Muscle layer of colon (tissue), 2 donors: ENCODE data around the gene KLHDC4.
A peak's percentile ranks its signal among the peaks of the same experiment; 100 is the strongest.
"Not testable (repeated sequence)": the region's sequence is repeated elsewhere in the genome, so short reads cannot be mapped to it uniquely, and the experiment has no call there.

Source experiments
- H3K27ac ChIP-seq: one replicate; pipeline ENCODE4 v1.7.0; 2013; ENCODE audit warnings: low read depth, mild to moderate bottlenecking, low read length, moderate library complexity
- H3K27me3 ChIP-seq, 2 donors: one replicate each; pipeline ENCODE4 v1.7.0; 2013; ENCODE audit warnings: low read length in 2 of 2, mild to moderate bottlenecking in 2 of 2; ENCODE audit not compliant: insufficient read depth in 2 of 2, control insufficient read depth in 1 of 2
- H3K36me3 ChIP-seq: one replicate; pipeline ENCODE4 v1.7.0; 2013; ENCODE audit warnings: mild to moderate bottlenecking, low read length; ENCODE audit not compliant: insufficient read depth
- H3K4me1 ChIP-seq: one replicate; pipeline ENCODE4 v1.7.0; 2013; ENCODE audit warnings: mild to moderate bottlenecking, low read length; ENCODE audit not compliant: insufficient read depth
- H3K4me3 ChIP-seq, 2 donors: one replicate each; pipeline ENCODE4 v1.7.0; 2013; ENCODE audit warnings: low read length in 2 of 2, low read depth in 1 of 2, mild to moderate bottlenecking in 1 of 2, moderate library complexity in 1 of 2
- H3K9ac ChIP-seq: one replicate; pipeline ENCODE4 v1.7.0; 2013; ENCODE audit warnings: low read length
- H3K9me3 ChIP-seq: one replicate; pipeline ENCODE4 v1.7.0; 2013; ENCODE audit warnings: mild to moderate bottlenecking, low read length
- donor health status: abdominal sarcoma.
- donor health status: Adenocarcinoma of cecum.

KLHDC4 gene

DNA sequence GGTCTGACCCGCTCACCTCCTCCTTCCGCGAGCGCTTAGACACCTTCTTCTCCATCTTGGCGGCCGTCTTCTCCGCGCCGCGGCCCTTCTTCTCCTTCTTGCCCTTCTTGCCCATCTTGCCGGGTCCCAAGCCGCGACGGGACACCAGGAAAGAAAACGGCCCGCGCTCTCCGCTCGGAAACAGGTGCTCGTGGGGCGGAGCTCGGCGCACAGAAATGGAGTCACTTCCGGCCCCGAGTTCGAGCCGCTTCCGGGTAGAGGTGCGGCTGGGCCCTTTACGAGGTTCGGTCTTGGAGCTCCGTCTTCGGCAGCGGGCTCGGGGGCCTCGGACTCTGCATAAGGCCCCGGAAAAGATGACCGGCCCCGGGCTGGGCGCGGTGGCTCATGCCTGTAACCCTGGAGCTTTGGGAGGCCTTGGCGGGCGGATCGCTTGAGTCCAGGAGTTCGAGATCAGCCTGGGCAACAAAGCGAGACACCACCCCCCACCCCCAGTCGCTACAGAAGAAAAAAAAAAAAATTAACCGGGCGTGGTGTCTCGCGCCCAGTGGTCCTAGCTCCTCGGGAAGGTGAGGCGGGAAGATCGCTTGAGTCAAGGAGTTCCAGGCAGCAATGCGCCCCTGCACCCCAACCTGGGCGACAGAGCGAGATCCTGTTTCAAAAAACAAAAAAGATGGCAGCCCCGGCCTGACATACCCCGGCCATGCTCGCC lies at the start of gene KLHDC4:
Gene KLHDC4 (minus strand): TSS at position 211 of the 709 bp plus-strand sequence. CDS start 96 bp downstream, at position 115.
- peaks cover 19% of the 10 kb centered on the region for H3K36me3 ChIP-seq
- peak within 1 kb of the TSS; percentile 41 for H3K9ac ChIP-seq
- peaks cover 6% of the 10 kb centered on the region for H3K4me1 ChIP-seq
- peak within 1 kb of the TSS; percentile 94 to 96 for H3K4me3 ChIP-seq
- H3K27me3 ChIP-seq, result no peaks in the 10 kb centered on the region
- H3K9me3 ChIP-seq, result no peaks in the 10 kb centered on the region
- peak within 1 kb of the TSS; percentile 76 for H3K27ac ChIP-seq

- H3K27ac ChIP-seq, result no peak overlapping the region
- no peaks in the 10 kb centered on the region for H3K27me3 ChIP-seq
- no peaks in the 10 kb centered on the region for H3K4me1 ChIP-seq
- H3K4me3 ChIP-seq, result no peak overlapping the region
- no peaks in the 10 kb centered on the region for H3K9me3 ChIP-seq
- no peak overlapping the region for H3K9ac ChIP-seq
- H3K36me3 ChIP-seq, result no peaks in the 10 kb centered on the region
These were observed 49.8 kb upstream of the KLHDC4 start for GRCh38 chr16:87815567-87815966.

GRCh38 chr16:87812200-87812656 lies 46.4 kb upstream of the KLHDC4 start:
- H3K27me3 ChIP-seq, result no peaks in the 10 kb centered on the region
- H3K27ac ChIP-seq, result no peak overlapping the region
- no peak overlapping the region for H3K4me3 ChIP-seq
- no peak overlapping the region for H3K9ac ChIP-seq
- no peaks in the 10 kb centered on the region for H3K9me3 ChIP-seq
- no peaks in the 10 kb centered on the region for H3K36me3 ChIP-seq
- peaks cover 1% of the 10 kb centered on the region for H3K4me1 ChIP-seq

- not testable (repeated sequence) for H3K36me3 ChIP-seq, H3K27ac ChIP-seq, H3K4me1 ChIP-seq, H3K9ac ChIP-seq, H3K4me3 ChIP-seq, H3K27me3 ChIP-seq, H3K9me3 ChIP-seq
These were observed 45.7 kb upstream of the KLHDC4 start for GRCh38 chr16:87811454-87811853.

DNA sequence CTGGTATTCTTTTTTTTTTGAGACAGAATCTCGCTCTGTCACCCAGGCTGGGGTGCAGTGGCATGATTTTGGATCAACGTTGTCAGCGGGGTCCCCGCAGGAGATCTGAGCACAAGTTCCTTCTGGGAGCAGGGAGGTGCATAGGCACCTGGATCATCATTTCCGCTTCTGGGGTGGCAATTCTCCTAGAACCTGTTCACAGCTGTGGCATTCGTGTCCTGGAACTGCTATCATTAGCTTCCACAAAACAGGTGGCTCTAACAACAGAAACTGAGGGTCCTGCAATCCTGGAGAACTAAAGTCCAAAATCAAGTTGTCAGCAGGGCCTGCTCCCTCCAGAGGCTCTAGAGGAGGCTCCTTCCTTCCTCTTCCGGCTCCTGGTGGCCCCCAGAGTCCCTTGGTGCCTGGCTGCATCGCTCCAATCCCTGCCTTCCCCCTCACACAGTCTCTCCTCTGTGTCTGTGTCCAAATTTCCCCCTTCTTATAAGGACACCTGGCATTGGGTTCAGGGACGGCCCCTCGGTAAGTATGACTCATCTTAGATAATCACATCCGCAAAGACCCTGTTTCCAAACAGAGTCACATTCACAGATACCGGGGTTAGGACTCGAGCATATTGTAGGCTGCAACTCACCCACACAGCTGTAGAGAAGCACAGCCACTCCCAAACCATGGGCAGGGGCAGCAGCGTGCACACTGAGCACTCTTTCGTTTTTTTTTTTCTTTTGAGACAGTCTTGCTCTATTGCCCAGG lies 43.5 kb upstream of the KLHDC4 start:
- no peak overlapping the region for H3K9ac ChIP-seq

DNA sequence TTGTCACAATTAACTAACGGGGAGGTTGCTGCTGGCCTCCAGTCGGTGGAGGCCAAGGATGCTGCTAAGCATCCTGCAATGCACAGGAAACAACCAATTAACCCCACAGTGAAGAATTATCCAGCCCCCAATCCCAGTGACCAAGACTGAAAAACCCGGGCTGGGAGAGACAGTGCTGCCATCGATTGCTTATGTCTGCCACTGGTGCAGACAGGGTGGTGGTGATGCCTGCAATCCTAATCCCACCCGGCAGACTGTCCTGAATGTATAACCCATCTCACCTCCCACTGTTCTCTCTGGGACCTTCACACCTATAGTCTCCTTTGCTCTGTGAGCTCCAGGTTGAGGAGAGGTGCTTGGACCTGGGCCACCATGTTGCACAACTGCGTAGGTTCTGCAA lies 42.3 kb upstream of the KLHDC4 start:
- Histone ChIP-seq H3K9ac (no peak overlapping the region), H3K27ac (no peak overlapping the region), H3K27me3 (no peaks in the 10 kb centered on the region), H3K4me1 (peaks cover 12% of the 10 kb centered on the region), H3K36me3 (no peaks in the 10 kb centered on the region), H3K9me3 (no peaks in the 10 kb centered on the region), H3K4me3 (no peak overlapping the region)

More for the DNA sequence above, 43.5 kb upstream of the KLHDC4 start:
- H3K4me1 ChIP-seq, result peaks cover 12% of the 10 kb centered on the region
- no peaks in the 10 kb centered on the region for H3K27me3 ChIP-seq
- H3K36me3 ChIP-seq, result no peaks in the 10 kb centered on the region
- H3K4me3 ChIP-seq, result no peak overlapping the region
- no peaks in the 10 kb centered on the region for H3K9me3 ChIP-seq
- H3K27ac ChIP-seq, result no peak overlapping the region

- Histone ChIP-seq H3K4me3 (peak overlapping the region; percentile 3 to 55), H3K27me3 (no peaks in the 10 kb centered on the region), H3K4me1 (peaks cover 12% of the 10 kb centered on the region), H3K27ac (peak overlapping the region; percentile 19), H3K9me3 (no peaks in the 10 kb centered on the region), H3K36me3 (no peaks in the 10 kb centered on the region), H3K9ac (no peak overlapping the region)
These were observed 41.1 kb upstream of the KLHDC4 start for GRCh38 chr16:87806641-87807546.

- Histone ChIP-seq H3K36me3 (no peaks in the 10 kb centered on the region), H3K27me3 (no peaks in the 10 kb centered on the region), H3K9ac (no peak overlapping the region), H3K9me3 (no peaks in the 10 kb centered on the region), H3K27ac (peak overlapping the region; percentile 19), H3K4me1 (peaks cover 12% of the 10 kb centered on the region), H3K4me3 (peak overlapping the region; percentile 3 to 55)
These were observed 40.5 kb upstream of the KLHDC4 start for GRCh38 chr16:87806261-87806640.

GRCh38 chr16:87803385-87803784 lies 37.6 kb upstream of the KLHDC4 start:
- Histone ChIP-seq H3K9me3 (no peaks in the 10 kb centered on the region), H3K4me1 (peaks cover 12% of the 10 kb centered on the region), H3K27ac (no peak overlapping the region), H3K9ac (no peak overlapping the region), H3K27me3 (no peaks in the 10 kb centered on the region), H3K36me3 (no peaks in the 10 kb centered on the region), H3K4me3 (no peak overlapping the region)

GRCh38 chr16:87802670-87803069 lies 36.9 kb upstream of the KLHDC4 start:
- Histone ChIP-seq H3K4me3 (no peak overlapping the region), H3K4me1 (peaks cover 12% of the 10 kb centered on the region), H3K9ac (no peak overlapping the region), H3K9me3 (no peaks in the 10 kb centered on the region), H3K27ac (no peak overlapping the region), H3K27me3 (no peaks in the 10 kb centered on the region), H3K36me3 (no peaks in the 10 kb centered on the region)

DNA sequence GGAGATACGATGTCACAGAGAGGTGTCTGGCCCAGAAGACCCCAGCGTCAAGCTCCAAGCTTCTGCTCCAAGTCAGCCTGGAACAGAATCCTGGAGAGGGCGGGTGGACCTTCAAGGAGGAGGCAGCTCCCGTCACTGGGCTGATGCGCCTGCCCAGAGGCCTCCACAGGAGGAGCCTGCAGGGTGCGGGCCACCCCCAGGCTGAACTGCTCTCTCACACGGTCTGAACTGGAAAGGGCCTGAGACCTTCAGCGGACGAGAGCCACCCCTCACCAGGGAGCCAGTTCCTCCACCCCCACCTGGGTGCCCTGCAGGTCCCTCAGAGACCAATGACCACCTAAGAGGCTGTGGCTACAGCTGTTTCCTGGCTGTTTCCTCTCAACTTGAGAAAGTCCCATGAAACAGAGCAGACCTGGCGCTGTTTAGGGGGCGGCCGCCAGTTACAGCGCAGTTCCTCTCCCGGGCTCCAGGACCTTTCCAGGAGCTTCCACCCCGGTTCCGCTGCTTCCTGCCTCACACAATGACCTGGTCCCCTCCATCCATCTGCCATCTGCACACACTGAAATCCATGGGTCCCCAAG lies 36.0 kb upstream of the KLHDC4 start:
- Histone ChIP-seq H3K27ac (no peak overlapping the region), H3K9me3 (no peaks in the 10 kb centered on the region), H3K4me1 (peaks cover 6% of the 10 kb centered on the region), H3K4me3 (no peak overlapping the region), H3K9ac (no peak overlapping the region), H3K36me3 (no peaks in the 10 kb centered on the region), H3K27me3 (no peaks in the 10 kb centered on the region)
